HepG2 (cell line): Measurements from ENCODE around the gene MAP1LC3B. TPM values are rescaled to one million over a fixed set of nuclear protein-coding genes. Genes with fewer than 3 reads are reported as not detected.

ENCODE experiments used
- EED ChIP-seq: sonication (generic); formaldehyde crosslinking; IDR thresholded peaks from 2 replicates; pipeline ENCODE4 v1.5.0; 2020; ENCODE audit warnings: mild to moderate bottlenecking, missing genetic modification reagents
- KLF16 ChIP-seq, 2 experiments: sonication (generic) in 1 of 2; formaldehyde crosslinking in 1 of 2; IDR thresholded peaks; 2 replicates each; pipeline versions ENCODE4 v1.6.1 to v1.8.0; 2016 to 2023; ENCODE audit warnings: missing genetic modification reagents in 2 of 2, missing compliant biosample characterization in 1 of 2
- KMT2B ChIP-seq: IDR thresholded peaks from 2 replicates; pipeline ENCODE4 v1.6.1; 2016; ENCODE audit warnings: missing genetic modification reagents, missing compliant biosample characterization
- NPAS2 ChIP-seq: sonication (generic); formaldehyde crosslinking; IDR thresholded peaks from 2 replicates; pipeline ENCODE4 v1.8.0; 2022; ENCODE audit warnings: mild to moderate bottlenecking, missing genetic modification reagents, borderline replicate concordance
- ZFP36L1 ChIP-seq: sonication (generic); formaldehyde crosslinking; IDR thresholded peaks from 2 replicates; pipeline ENCODE4 v1.8.0; 2022; ENCODE audit warnings: mild to moderate bottlenecking, missing genetic modification reagents, moderate library complexity
- ZNF101 ChIP-seq: sonication (generic); formaldehyde crosslinking; IDR thresholded peaks from 2 replicates; pipeline ENCODE4 v1.4.0; 2020; ENCODE audit warnings: mild to moderate bottlenecking, low read depth, missing genetic modification reagents, borderline replicate concordance
- ZNF292 ChIP-seq: sonication (generic); formaldehyde crosslinking; IDR thresholded peaks from 2 replicates; pipeline ENCODE4 v1.8.1; 2022; ENCODE audit warnings: mild to moderate bottlenecking, low read depth, missing genetic modification reagents, borderline replicate concordance
- ZNF33B ChIP-seq: sonication (generic); formaldehyde crosslinking; IDR thresholded peaks from 2 replicates; pipeline ENCODE4 v1.5.1; 2020; ENCODE audit warnings: mild to moderate bottlenecking, missing genetic modification reagents
- ZNF839 ChIP-seq: sonication (generic); formaldehyde crosslinking; IDR thresholded peaks from 2 replicates; pipeline ENCODE4 v1.4.0; 2020; ENCODE audit warnings: missing genetic modification reagents, mild to moderate bottlenecking, borderline replicate concordance
- polyA plus RNA-seq, 8 experiments: library from polyadenylated mRNA; depleted of rRNA in 3 of 8; stranded (reverse) in 7 of 8; unstranded in 1 of 8; fragments of >200 nt; fragmentation: Illumina TruSeq in 4 of 8; extraction: Trizol in 4 of 8; gene quantifications; 2 replicates each; pipeline versions ENCODE4 v1.2.1 to v1.2.3, GENCODE V29; 2011 to 2016; ENCODE audit warnings: low read depth in 4 of 8, missing spikeins in 1 of 8, mixed read lengths in 1 of 8; ENCODE audit not compliant: insufficient read depth in 1 of 8
- total RNA-seq, 5 experiments: library from RNA; depleted of rRNA; stranded (reverse); fragments of >200 nt; fragmentation: Illumina TruSeq; extraction: Trizol; gene quantifications; 2 replicates each; pipeline ENCODE4 v1.2.3, GENCODE V29; 2016; ENCODE audit warnings: low read depth in 1 of 5
- TF ChIP-seq, protein P1 (sequence below): sonication (generic); formaldehyde crosslinking; IDR thresholded peaks from 2 replicates; pipeline ENCODE4 v1.8.0; 2022; ENCODE audit warnings: mild to moderate bottlenecking, missing genetic modification reagents
- TF ChIP-seq, protein P2 (sequence below): sonication (generic); formaldehyde crosslinking; IDR thresholded peaks from 2 replicates; pipeline ENCODE4 v1.5.1; 2020; ENCODE audit warnings: mild to moderate bottlenecking, missing genetic modification reagents, borderline replicate concordance
- TF ChIP-seq, protein P3 (sequence below): sonication (generic); formaldehyde crosslinking; IDR thresholded peaks from 2 replicates; pipeline ENCODE4 v1.8.1; 2023; ENCODE audit warnings: missing genetic modification reagents, inconsistent platforms, borderline replicate concordance
- TF ChIP-seq, protein P4 (sequence below): fragments of 450-650 bp; IDR thresholded peaks from 2 replicates; pipeline ENCODE4 v1.6.1; 2017
- TF ChIP-seq, protein P5 (sequence below): sonication (generic); formaldehyde crosslinking; IDR thresholded peaks from 2 replicates; pipeline ENCODE4 v1.4.0; 2020; ENCODE audit warnings: missing genetic modification reagents

Gene MAP1LC3B
- total and polyA plus RNA-seq, 2 of the 13 experiments (the other 11 are each of a cell fraction or from before 2014, with no cell fraction given), result 15.7 to 37.4 TPM

DNA sequence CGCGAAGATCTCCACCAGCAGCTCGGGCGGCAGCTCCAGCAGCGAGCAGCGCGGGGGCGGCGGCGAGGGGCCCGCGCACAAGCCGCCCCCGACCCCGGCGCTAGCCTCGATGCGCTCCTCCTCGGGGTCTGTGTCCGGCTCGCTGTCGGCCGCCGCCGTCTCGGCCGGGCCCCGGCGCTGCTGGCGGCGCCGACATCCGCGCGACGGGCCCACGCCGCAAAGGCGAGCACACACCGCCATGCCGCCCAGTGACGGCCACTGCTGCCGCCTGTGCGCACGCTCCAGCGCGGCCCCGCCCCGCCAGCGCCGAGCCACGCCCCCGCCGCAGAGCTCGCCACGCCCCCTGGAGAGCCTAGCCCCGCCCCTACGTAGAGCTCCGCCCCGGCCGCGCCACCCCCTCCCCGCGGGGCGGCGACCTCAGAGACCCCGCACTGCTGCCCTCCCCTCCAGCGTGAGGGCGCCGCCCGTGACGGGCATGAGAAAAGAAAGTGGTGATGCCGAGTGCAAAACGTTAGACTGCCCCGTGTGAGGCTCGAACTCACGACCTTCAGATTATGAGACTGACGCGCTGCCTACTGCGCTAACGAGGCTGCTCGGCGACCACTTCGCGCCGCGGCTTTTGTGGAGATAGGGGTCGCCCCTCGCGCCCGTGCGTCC is 8.5 kb upstream of the MAP1LC3B start, which contains the start of gene FBXO31 (continued):
- TF ChIP-seq, protein P1, sequence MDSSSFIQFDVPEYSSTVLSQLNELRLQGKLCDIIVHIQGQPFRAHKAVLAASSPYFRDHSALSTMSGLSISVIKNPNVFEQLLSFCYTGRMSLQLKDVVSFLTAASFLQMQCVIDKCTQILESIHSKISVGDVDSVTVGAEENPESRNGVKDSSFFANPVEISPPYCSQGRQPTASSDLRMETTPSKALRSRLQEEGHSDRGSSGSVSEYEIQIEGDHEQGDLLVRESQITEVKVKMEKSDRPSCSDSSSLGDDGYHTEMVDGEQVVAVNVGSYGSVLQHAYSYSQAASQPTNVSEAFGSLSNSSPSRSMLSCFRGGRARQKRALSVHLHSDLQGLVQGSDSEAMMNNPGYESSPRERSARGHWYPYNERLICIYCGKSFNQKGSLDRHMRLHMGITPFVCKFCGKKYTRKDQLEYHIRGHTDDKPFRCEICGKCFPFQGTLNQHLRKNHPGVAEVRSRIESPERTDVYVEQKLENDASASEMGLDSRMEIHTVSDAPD (CRISPR knock-in tag), result peak; percentile 57; the same call in 1 of the 2 replicates
- TF ChIP-seq, protein P2, sequence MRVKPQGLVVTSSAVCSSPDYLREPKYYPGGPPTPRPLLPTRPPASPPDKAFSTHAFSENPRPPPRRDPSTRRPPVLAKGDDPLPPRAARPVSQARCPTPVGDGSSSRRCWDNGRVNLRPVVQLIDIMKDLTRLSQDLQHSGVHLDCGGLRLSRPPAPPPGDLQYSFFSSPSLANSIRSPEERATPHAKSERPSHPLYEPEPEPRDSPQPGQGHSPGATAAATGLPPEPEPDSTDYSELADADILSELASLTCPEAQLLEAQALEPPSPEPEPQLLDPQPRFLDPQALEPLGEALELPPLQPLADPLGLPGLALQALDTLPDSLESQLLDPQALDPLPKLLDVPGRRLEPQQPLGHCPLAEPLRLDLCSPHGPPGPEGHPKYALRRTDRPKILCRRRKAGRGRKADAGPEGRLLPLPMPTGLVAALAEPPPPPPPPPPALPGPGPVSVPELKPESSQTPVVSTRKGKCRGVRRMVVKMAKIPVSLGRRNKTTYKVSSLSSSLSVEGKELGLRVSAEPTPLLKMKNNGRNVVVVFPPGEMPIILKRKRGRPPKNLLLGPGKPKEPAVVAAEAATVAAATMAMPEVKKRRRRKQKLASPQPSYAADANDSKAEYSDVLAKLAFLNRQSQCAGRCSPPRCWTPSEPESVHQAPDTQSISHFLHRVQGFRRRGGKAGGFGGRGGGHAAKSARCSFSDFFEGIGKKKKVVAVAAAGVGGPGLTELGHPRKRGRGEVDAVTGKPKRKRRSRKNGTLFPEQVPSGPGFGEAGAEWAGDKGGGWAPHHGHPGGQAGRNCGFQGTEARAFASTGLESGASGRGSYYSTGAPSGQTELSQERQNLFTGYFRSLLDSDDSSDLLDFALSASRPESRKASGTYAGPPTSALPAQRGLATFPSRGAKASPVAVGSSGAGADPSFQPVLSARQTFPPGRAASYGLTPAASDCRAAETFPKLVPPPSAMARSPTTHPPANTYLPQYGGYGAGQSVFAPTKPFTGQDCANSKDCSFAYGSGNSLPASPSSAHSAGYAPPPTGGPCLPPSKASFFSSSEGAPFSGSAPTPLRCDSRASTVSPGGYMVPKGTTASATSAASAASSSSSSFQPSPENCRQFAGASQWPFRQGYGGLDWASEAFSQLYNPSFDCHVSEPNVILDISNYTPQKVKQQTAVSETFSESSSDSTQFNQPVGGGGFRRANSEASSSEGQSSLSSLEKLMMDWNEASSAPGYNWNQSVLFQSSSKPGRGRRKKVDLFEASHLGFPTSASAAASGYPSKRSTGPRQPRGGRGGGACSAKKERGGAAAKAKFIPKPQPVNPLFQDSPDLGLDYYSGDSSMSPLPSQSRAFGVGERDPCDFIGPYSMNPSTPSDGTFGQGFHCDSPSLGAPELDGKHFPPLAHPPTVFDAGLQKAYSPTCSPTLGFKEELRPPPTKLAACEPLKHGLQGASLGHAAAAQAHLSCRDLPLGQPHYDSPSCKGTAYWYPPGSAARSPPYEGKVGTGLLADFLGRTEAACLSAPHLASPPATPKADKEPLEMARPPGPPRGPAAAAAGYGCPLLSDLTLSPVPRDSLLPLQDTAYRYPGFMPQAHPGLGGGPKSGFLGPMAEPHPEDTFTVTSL, result no peak; the same call in 1 of the 2 replicates
- TF ChIP-seq KMT2B (peak; percentile 94; the same call in 1 of the 2 replicates), ZNF101 (CRISPR knock-in tag) (no peak), ZNF292 (CRISPR knock-in tag) (0 out of 2 replicates have a peak, but pooled peaks have one; percentile 49), NPAS2 (CRISPR knock-in tag) (no peak), KLF16 (CRISPR knock-in tag; IDR thresholded peaks at IDR 0.05) (peak; percentile 75 to 90; a peak in 3 of 4 replicates), ZNF33B (CRISPR knock-in tag) (no peak; the same call in 1 of the 2 replicates), EED (no peak), ZFP36L1 (CRISPR knock-in tag) (peak; percentile 66; the same call in 1 of the 2 replicates), ZNF839 (peak; percentile 84; the same call in 1 of the 2 replicates)
- TF ChIP-seq, protein P3, sequence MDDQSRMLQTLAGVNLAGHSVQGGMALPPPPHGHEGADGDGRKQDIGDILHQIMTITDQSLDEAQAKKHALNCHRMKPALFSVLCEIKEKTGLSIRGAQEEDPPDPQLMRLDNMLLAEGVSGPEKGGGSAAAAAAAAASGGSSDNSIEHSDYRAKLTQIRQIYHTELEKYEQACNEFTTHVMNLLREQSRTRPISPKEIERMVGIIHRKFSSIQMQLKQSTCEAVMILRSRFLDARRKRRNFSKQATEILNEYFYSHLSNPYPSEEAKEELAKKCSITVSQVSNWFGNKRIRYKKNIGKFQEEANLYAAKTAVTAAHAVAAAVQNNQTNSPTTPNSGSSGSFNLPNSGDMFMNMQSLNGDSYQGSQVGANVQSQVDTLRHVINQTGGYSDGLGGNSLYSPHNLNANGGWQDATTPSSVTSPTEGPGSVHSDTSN (CRISPR knock-in tag), result peak; percentile 33; the same call in 1 of the 2 replicates
- TF ChIP-seq, protein P4, sequence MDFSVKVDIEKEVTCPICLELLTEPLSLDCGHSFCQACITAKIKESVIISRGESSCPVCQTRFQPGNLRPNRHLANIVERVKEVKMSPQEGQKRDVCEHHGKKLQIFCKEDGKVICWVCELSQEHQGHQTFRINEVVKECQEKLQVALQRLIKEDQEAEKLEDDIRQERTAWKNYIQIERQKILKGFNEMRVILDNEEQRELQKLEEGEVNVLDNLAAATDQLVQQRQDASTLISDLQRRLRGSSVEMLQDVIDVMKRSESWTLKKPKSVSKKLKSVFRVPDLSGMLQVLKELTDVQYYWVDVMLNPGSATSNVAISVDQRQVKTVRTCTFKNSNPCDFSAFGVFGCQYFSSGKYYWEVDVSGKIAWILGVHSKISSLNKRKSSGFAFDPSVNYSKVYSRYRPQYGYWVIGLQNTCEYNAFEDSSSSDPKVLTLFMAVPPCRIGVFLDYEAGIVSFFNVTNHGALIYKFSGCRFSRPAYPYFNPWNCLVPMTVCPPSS, result no peak
- TF ChIP-seq, protein P5, sequence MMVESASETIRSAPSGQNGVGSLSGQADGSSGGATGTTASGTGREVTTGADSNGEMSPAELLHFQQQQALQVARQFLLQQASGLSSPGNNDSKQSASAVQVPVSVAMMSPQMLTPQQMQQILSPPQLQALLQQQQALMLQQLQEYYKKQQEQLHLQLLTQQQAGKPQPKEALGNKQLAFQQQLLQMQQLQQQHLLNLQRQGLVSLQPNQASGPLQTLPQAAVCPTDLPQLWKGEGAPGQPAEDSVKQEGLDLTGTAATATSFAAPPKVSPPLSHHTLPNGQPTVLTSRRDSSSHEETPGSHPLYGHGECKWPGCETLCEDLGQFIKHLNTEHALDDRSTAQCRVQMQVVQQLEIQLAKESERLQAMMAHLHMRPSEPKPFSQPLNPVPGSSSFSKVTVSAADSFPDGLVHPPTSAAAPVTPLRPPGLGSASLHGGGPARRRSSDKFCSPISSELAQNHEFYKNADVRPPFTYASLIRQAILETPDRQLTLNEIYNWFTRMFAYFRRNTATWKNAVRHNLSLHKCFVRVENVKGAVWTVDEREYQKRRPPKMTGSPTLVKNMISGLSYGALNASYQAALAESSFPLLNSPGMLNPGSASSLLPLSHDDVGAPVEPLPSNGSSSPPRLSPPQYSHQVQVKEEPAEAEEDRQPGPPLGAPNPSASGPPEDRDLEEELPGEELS (CRISPR knock-in tag), result peak; percentile 93
